Esophagus muscularis mucosa (tissue), 4 donors: Measurements from ENCODE around the gene GALNTL6. TPM values are rescaled to one million over a fixed set of nuclear protein-coding genes. Genes with fewer than 3 reads are reported as not detected.

Source experiments
- DNase-seq: peaks from one replicate; pipeline ENCODE4 v3.0.0-alpha.2; 2017; ENCODE audit errors: extremely low spot score
- H3K27ac ChIP-seq, 4 donors: fragments of 200-600 bp; sonication (generic); replicated peaks in 1 of 4; 1 replicate in 3 of 4; 2 replicates in 1 of 4; pipeline ENCODE4 v1.5.1; 2016 to 2019; ENCODE audit warnings: mild to moderate bottlenecking in 1 of 4
- H3K27me3 ChIP-seq, 4 donors: fragments of 200-600 bp; sonication (generic); one replicate each; pipeline versions ENCODE4 v1.5.1 to v1.6.0; 2016 to 2019
- H3K36me3 ChIP-seq, 4 donors: fragments of 200-600 bp; sonication (generic); one replicate each; pipeline ENCODE4 v1.5.1; 2016 to 2019
- H3K4me1 ChIP-seq, 4 donors: fragments of 200-600 bp; sonication (generic); one replicate each; pipeline ENCODE4 v1.5.1; 2016 to 2019
- H3K4me3 ChIP-seq, 4 donors: fragments of 200-600 bp; sonication (generic); 1 replicate in 2 of 4; 2 replicates in 2 of 4; pipeline ENCODE4 v1.5.1; 2016 to 2019; ENCODE audit warnings: mild to moderate bottlenecking in 4 of 4, moderate library complexity in 1 of 4
- H3K9me3 ChIP-seq, 4 donors: fragments of 200-600 bp; sonication (generic); 1 replicate in 3 of 4; 2 replicates in 1 of 4; pipeline ENCODE4 v1.5.1; 2016 to 2019
- CTCF ChIP-seq, 3 experiments: fragments of 200-600 bp in 2 of 3; fragments of 450-650 bp in 1 of 3; sonication (generic) in 2 of 3; IDR thresholded peaks; one replicate each; pipeline ENCODE4 v1.5.1; 2017 to 2019; ENCODE audit warnings: antibody characterized with exemption in 3 of 3, mild to moderate bottlenecking in 2 of 3, moderate library complexity in 1 of 3
- EP300 ChIP-seq: sonication (generic); formaldehyde crosslinking; IDR thresholded peaks from one replicate; pipeline ENCODE4 v1.6.1; 2017; ENCODE audit warnings: antibody characterized with exemption
- POLR2A ChIP-seq: fragments of 450-650 bp; IDR thresholded peaks from one replicate; pipeline ENCODE4 v1.6.1; 2017; ENCODE audit warnings: antibody characterized with exemption, moderate library complexity, mild to moderate bottlenecking, low read depth
- POLR2AphosphoS5 ChIP-seq, 2 donors: sonication (generic); formaldehyde crosslinking; IDR thresholded peaks; one replicate each; pipeline ENCODE4 v1.6.1; 2017; ENCODE audit warnings: antibody characterized with exemption in 2 of 2
- WGBS: methylation state at CpG from one replicate; pipeline ENCODE4 v1.1.5; 2018; 5-methylcytosine and 5-hydroxymethylcytosine counted together
- intact Hi-C: fragments of 100-400 bp; cut with DNase I; formaldehyde crosslinking; loops from one replicate; pipeline ENCODE4 v1.15.1; 2023
- total RNA-seq, 4 donors: library from RNA; depleted of rRNA; stranded (reverse); fragments of >200 nt; gene quantifications; one replicate each; pipeline versions ENCODE4 v1.1.0 to v1.2.1, GENCODE V29; 2016

GALNTL6 gene
- total RNA-seq, 4 donors from 2014 or later = 0.33 to 0.42 TPM; not detected in 2

GRCh38 chr4:171962110-171962509, 148.9 kb downstream of the GALNTL6 start:
- H3K4me1 ChIP-seq = no peaks in the 10 kb centered on the region
- TF ChIP-seq CTCF (IDR thresholded peaks at IDR 0.05) (no peak), POLR2AphosphoS5 (IDR thresholded peaks at IDR 0.05) (no peak), EP300 (no peak), POLR2A (no peak)
- H3K9me3 ChIP-seq = no peaks in the 10 kb centered on the region
- WGBS = 80% methylated on average over 5 of the region's 5 CpGs
- intact Hi-C loops = no loop called here
- no peaks in the 10 kb centered on the region for H3K36me3 ChIP-seq
- no peak overlapping the region for H3K4me3 ChIP-seq
- no peak overlapping the region for H3K27ac ChIP-seq
- DNase-seq = no peak
- no peaks in the 10 kb centered on the region for H3K27me3 ChIP-seq

- 74% methylated on average over 2 of the region's 2 CpGs for WGBS
- no peak for DNase-seq
- no peaks in the 10 kb centered on the region for H3K4me1 ChIP-seq
Measured at GRCh38 chr4:171966356-171966755, 153.2 kb downstream of the GALNTL6 start.

GRCh38 chr4:171978216-171978615, 165.0 kb downstream of the GALNTL6 start:
- intact Hi-C loops = no loop called here
- no peaks in the 10 kb centered on the region for H3K27me3 ChIP-seq
- no peak for TF ChIP-seq CTCF (IDR thresholded peaks at IDR 0.05)
- TF ChIP-seq POLR2AphosphoS5 (IDR thresholded peaks at IDR 0.05) = no peak
- TF ChIP-seq POLR2A = no peak
- no peak for TF ChIP-seq EP300
- no peak for DNase-seq
- no peaks in the 10 kb centered on the region for H3K9me3 ChIP-seq
- no peak overlapping the region for H3K27ac ChIP-seq
- no peaks in the 10 kb centered on the region for H3K4me1 ChIP-seq
- H3K4me3 ChIP-seq = no peak overlapping the region
- no peaks in the 10 kb centered on the region for H3K36me3 ChIP-seq

More at GRCh38 chr4:171966356-171966755, 153.2 kb downstream of the GALNTL6 start:
- no peak overlapping the region for H3K4me3 ChIP-seq
- intact Hi-C loops = no loop called here
- no peak overlapping the region for H3K27ac ChIP-seq
- H3K27me3 ChIP-seq = no peaks in the 10 kb centered on the region
- TF ChIP-seq EP300 (no peak), POLR2A (no peak), CTCF (IDR thresholded peaks at IDR 0.05) (no peak), POLR2AphosphoS5 (IDR thresholded peaks at IDR 0.05) (no peak)
- no peaks in the 10 kb centered on the region for H3K36me3 ChIP-seq
- no peaks in the 10 kb centered on the region for H3K9me3 ChIP-seq

- TF ChIP-seq POLR2AphosphoS5 (IDR thresholded peaks at IDR 0.05) (no peak), EP300 (no peak), CTCF (IDR thresholded peaks at IDR 0.05) (no peak), POLR2A (no peak)
- no peak for DNase-seq
- Histone ChIP-seq H3K27ac (no peak overlapping the region), H3K4me1 (no peaks in the 10 kb centered on the region), H3K27me3 (no peaks in the 10 kb centered on the region), H3K36me3 (no peaks in the 10 kb centered on the region), H3K9me3 (no peaks in the 10 kb centered on the region), H3K4me3 (no peak overlapping the region)
- intact Hi-C loops = no loop called here
- 55% methylated on average over 2 of the region's 2 CpGs for WGBS
Measured at GRCh38 chr4:171979461-171979860, 166.3 kb downstream of the GALNTL6 start.

- no peak for DNase-seq
- Histone ChIP-seq H3K36me3 (no peaks in the 10 kb centered on the region), H3K27ac (no peak overlapping the region), H3K4me1 (no peaks in the 10 kb centered on the region), H3K4me3 (no peak overlapping the region), H3K27me3 (no peaks in the 10 kb centered on the region), H3K9me3 (no peaks in the 10 kb centered on the region)
- no peak for TF ChIP-seq POLR2A
- TF ChIP-seq EP300 = no peak
- no peak for TF ChIP-seq POLR2AphosphoS5 (IDR thresholded peaks at IDR 0.05)
- TF ChIP-seq CTCF (IDR thresholded peaks at IDR 0.05) = no peak
- intact Hi-C loops = no loop called here
Measured at GRCh38 chr4:171981185-171981584, 168.0 kb downstream of the GALNTL6 start.
